Activated T-cell treated with anti-CD3 and anti-CD28 coated beads for 24 hours (primary cell): Measurements from ENCODE around the gene CCDC170.

Source experiments
- DNase-seq: peaks from one replicate; pipeline ENCODE4 v3.0.0-alpha.2; 2020; ENCODE audit warnings: low read depth

The CCDC170 gene

DNA sequence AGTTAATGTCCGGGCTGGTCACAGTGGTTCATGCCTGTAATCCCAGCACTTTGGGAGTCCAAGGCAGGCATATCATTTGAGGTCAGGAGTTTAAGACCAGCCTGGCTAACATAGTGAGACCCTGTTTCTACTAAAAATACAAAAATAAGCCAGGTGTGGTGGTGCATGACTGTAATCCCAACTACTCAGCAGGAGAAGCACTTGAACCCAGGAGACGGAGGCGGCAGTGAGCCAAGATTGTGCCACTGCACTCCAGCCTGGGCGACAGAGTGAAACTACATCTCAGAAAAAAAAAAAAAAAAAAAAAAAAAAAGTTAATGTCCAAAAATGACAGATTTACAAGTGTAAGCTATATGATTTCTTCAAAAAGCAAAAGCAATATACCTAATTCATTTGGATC lies 124.9 kb downstream of the CCDC170 start:
- no peak for DNase-seq

DNA sequence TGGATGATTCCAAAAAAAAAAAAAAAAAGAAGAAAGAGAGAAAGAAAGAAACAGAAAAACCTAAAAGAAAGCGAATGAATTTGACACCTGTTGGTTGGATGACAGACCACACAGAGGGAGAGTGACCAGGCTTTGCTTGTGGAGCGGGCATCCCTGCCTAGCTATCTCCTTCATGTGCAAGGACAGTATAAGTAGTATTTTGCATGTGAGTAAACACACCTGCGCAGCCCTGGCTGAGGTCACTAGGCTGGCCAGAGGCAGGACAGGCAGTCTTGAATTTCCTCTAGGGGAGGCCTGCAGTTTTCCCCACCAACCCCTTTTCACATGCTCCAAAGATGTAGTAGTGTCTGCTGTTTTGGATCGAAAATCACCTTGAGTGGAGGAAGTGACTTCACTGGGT lies 126.4 kb downstream of the CCDC170 start:
- DNase-seq, result no peak

DNA sequence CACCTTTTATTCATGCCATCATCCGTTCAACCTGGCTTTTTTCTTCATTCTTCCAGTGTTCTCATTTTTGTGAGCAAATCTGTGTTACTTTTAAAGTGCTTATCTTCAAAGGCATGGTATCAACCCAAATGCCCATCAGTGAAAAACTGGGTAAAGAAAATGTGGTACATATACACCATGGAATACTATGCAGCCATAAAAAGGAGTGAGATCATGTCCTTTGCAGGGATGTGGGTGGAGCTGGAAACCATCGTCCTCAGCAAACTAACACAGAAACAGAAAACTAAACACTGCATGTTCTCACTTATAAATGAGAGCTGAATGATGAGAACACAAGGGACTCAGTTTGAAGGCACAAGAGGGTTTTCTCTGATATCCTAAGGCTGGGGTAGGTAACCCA lies 130.3 kb downstream of the CCDC170 start:
- no peak for DNase-seq

DNA sequence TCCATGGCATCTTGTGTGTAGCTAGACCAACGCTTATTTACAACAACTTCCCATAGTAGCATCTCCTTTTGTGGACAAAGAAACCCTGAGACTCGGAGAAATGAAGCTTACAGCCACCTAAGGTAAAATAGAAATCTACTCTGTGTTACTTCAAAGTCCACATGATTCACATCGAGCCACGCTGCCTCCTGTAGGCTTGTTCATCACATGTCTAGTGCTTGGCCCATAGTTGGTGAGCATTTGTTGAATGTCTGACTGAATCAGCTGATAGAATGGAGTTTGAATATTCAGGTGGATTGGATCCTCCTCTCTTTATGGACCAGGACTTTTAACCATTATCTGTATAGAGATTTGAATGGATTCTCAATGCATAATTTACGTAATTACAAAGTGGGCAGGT lies 130.7 kb downstream of the CCDC170 start:
- DNase-seq, result no peak

GRCh38 chr6:151624900-151625536 lies 131.2 kb downstream of the CCDC170 start:
- DNase-seq, result no peak

- no peak for DNase-seq
Measured at GRCh38 chr6:151627689-151628444, 134.1 kb downstream of the CCDC170 start.

GRCh38 chr6:151629791-151630190 lies 136.0 kb downstream of the CCDC170 start:
- no peak for DNase-seq

GRCh38 chr6:151630387-151630786 lies 136.6 kb downstream of the CCDC170 start:
- no peak for DNase-seq

GRCh38 chr6:151630991-151631655 lies 137.3 kb downstream of the CCDC170 start:
- DNase-seq, result no peak

DNA sequence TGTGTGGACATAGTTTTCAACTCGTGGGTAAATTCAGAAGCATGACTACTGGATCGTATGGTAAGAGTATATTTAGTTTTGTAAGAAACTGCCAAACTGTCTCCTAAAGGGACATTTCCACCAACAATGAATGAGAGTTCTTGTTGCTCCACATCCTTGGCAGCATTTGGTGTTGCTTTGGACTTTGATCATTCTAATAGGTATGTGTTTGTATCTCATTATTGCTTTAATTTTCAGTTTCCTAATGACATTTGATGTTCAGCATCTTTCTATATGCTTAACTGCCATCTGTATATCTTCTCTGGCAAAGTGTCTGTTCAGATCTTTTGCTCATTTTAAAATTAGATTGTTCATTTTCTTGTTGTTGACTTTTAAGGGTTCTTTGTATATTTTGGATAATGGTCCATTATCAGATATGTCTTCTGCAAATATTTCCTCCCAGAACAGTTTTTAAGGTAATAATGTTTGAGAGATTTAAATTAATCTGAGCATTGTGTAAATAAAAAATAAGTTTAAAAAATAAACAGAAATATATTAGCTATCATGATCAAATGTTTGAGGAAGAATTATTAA lies 138.7 kb downstream of the CCDC170 start:
- no peak for DNase-seq

DNA sequence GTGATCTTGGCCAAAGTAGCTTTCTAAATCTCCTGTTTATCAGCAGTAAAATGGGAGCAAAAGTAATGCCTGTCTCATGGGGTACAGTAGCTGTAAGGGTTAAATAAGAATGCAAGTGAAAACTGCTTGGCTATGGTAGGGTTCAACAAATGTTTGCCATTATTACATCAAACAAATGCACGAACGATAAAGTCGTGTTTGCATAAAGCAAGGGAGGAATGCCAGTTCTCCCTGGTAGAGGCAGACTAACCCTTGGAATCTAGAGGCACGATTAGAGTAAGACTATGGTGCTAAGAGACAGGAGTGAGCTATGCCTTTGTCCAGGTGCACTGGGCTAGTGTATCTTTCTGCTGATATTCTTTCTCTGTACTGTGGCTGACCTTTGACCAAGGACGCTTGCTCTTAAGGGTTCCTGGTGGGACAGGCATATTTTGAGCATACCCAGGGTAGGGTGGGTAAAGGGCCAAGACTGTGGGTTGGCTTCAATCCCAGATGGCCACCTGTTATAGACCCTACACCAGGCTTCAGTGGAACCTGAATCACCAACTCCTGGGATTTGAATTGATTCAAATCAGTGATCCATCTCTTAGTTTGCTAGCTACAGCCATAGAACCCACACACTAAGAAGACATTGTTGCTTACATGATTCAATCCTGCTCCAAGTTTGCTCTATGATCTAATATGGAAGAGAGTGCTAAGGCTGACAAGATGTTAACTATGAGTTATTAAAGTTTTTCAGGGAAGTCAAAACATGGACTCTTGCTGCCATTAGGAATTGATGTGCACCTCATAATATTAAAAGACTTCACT lies 139.9 kb downstream of the CCDC170 start:
- no peak for DNase-seq

DNA sequence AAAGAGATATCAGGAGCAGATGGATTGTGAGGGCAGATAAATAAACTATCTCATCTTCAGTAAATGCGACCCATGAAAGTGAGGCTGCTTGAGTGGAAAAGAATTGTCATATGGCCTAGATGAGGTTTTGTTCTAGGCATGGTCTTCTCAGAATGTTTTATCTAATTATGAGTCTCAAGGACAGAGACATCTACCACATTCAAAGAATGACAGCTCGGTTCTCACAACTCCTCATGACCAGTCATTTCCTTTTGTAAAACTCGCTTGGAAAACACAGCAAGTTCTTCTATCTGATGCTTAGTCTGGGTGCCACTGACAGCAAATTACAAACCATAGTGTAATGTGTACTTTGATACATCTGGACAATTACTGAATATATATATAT lies 140.5 kb downstream of the CCDC170 start:
- no peak for DNase-seq

- DNase-seq, result no peak
Measured at GRCh38 chr6:151635741-151636140, 141.9 kb downstream of the CCDC170 start.

- no peak for DNase-seq
Measured at GRCh38 chr6:151637814-151638213, 144.0 kb downstream of the CCDC170 start.

DNA sequence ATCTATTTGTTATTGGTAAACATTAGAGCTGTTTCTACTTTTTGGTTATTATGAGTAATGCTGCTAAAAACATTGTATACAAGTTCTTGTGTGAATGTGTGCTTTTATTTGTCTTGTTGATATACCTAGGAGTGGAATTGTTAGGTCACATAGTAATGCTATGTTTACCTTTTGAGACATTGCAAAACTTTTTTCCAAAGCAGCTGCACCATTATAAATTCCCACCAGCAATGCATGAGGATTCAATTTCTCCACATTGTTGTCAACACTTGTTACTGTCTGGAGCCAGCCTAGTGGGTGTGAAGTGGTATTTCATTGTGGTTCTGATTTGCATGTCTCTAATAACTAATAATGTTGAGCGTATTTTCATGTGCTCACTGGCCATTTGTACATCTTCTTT lies 145.9 kb downstream of the CCDC170 start:
- DNase-seq, result no peak

- no peak for DNase-seq
Measured at GRCh38 chr6:151641028-151641427, 147.2 kb downstream of the CCDC170 start.

- no peak for DNase-seq
Measured at GRCh38 chr6:151647976-151648639, 154.3 kb downstream of the CCDC170 start.

DNA sequence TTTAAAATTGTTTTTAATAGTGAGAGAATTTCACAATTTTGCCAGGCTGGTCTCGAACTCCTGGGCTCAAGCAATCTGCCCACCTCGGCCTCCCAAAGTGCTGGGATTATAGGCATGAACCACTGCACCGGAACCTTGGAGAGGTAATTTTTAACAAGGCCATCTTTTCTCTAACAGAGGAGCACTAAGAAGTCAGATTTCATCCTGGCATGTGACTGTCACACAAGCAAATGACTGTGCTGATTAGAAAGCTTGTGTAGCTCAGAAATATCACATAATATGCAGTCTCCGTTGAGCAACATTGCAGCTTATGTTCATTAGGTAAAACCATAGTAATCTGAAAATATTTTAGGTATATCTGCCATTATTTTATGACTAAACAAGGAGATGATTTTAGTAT lies 156.0 kb downstream of the CCDC170 start:
- no peak for DNase-seq

DNA sequence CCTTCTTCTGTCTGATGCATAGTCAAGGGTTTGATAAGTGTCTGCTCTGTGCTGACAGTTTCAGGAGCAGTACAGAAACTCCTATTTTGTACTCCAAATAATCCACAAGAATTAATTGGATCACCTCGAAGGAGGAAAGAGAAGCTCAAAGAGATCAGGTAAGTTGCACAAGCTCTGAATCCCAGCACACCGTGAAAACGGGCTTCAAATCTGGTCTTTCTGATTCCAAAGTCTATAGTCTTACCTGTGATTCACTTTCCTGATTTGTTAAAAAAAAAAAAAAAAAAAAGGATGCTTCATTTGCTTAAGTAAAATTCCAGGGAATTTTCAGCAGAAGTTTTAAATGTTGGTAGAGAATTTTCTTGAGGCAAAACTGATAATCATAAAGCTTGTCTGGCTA lies 157.8 kb downstream of the CCDC170 start:
- DNase-seq, result no peak

- DNase-seq, result no peak
Measured at GRCh38 chr6:151652325-151652724, 158.5 kb downstream of the CCDC170 start.

- DNase-seq, result no peak
Measured at GRCh38 chr6:151655099-151655498, 161.3 kb downstream of the CCDC170 start.

GRCh38 chr6:151656392-151656791 lies 162.6 kb downstream of the CCDC170 start:
- DNase-seq, result no peak
